Activated T-cell treated with anti-CD3 and anti-CD28 coated beads, Interleukin-2, amount 50 U/mL, for 4 hours (primary cell): ENCODE results near the gene NDST4. TPM values are rescaled to one million over a fixed set of nuclear protein-coding genes. Genes with fewer than 3 reads are reported as not detected.

Experiments
- ATAC-seq, 2 donors: fragments of 200-7000 bp; cut with Tn5 transposase; one replicate each; pipeline ENCODE4 v1.10.0; 2021
- DNase-seq: peaks from one replicate; pipeline ENCODE4 v3.0.0-alpha.2; 2020
- H3K27me3 Mint-ChIP-seq: one replicate; pipeline ENCODE4 v1.8.0; 2021; ENCODE audit warnings: low read depth, mixed read lengths
- H3K36me3 Mint-ChIP-seq: one replicate; pipeline ENCODE4 v1.8.0; 2022; ENCODE audit warnings: mixed read lengths; ENCODE audit not compliant: insufficient read depth
- H3K4me1 Mint-ChIP-seq: one replicate; pipeline ENCODE4 v1.8.0; 2021; ENCODE audit warnings: low read depth, mixed read lengths
- H3K4me3 Mint-ChIP-seq: one replicate; pipeline ENCODE4 v1.8.0; 2021; ENCODE audit warnings: mild to moderate bottlenecking, moderate library complexity, mixed read lengths
- H3K9me3 Mint-ChIP-seq: one replicate; pipeline ENCODE4 v1.8.0; 2021; ENCODE audit warnings: mixed read lengths
- total RNA-seq, 3 donors: library from RNA; stranded (reverse); gene quantifications; one replicate each; pipeline ENCODE4 v1.2.1, GENCODE V29; 2021

NDST4 gene
- total RNA-seq, result not detected

DNA sequence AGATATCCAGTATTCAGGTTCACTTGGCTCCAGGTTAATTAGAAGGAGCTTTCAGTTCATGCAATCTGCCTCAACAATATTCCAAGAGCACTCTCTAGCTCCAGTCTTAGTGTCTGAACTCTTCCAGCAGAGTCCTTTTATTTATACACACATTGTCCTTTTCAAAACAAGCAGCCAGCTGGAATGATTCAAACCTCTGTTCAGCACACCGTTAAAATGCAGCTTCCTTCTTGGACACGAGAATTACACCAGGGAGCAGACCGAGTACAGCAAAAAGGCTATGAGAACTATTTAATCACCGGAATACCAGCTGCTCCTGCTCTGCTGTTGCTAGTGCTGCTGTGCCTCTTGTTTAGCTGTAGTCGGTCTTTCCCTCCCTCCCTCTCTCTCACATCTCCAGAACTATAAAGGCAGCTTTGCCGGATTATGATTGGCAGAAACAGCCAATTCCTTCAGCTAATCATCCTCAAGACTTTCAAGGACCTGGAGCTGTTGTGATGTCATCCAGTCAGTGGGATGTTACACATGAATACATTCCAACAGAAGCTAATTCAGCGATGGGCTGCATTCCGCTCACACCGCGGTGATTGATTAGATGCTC is at the start of gene NDST4:
NDST4 (minus strand) TSS at position 115 of the 601 bp plus-strand sequence. CDS start 36,584 bp downstream, outside the sequence.
- Mint-ChIP-seq H3K4me3 (no peak within 1 kb of the TSS), H3K9me3 (no peaks in the 10 kb centered on the region), H3K4me1 (no peaks in the 10 kb centered on the region), H3K27me3 (no peaks in the 10 kb centered on the region), H3K36me3 (no peaks in the 10 kb centered on the region)
- ATAC-seq, result no peak
- no peak for DNase-seq

DNA sequence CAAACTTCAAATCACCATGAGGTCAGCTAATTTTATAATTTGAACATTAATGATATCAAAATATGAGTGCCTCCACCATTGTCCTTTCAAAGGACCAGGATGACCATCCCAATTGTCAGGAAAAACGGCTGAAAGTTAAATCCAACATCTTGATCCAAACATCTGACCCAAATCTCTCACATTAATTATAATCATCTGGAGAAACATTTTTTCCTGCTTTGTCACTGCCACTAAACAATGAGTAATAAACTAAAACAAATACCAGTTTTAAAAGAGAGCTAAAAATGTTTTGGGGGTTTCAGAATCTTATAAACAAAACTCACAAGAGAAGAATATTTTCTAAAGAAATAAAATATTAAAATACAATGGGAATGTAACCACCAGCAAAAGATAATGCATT is 45.7 kb upstream of the NDST4 start:
- H3K9me3 Mint-ChIP-seq, result peaks cover 3% of the 10 kb centered on the region
- no peak overlapping the region for H3K4me3 Mint-ChIP-seq

DNA sequence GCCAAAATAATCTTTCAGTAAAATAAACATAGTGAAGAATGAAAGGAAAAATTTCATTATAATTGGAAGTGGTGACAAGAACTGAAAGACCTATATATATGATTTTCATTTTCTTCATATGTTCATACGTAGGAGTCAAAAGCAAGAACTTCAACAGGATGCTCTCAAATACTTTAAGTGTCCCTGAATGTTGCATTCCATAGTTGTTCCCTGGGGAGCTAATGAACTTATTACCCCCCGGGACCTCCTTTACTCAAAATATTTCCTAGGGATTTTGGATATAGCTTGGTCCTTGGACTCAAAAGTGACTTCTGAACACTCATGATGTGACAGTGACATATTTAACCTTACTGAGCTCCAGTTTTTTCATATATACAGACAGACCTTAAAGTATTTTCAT is 44.9 kb upstream of the NDST4 start:
- DNase-seq, result no peak
- ATAC-seq, result no peak
- Mint-ChIP-seq H3K4me1 (no peaks in the 10 kb centered on the region), H3K27me3 (no peaks in the 10 kb centered on the region), H3K4me3 (no peak overlapping the region), H3K36me3 (no peaks in the 10 kb centered on the region), H3K9me3 (no peaks in the 10 kb centered on the region)

More for the DNA sequence above, 45.7 kb upstream of the NDST4 start:
- Mint-ChIP-seq H3K4me1 (no peaks in the 10 kb centered on the region), H3K36me3 (no peaks in the 10 kb centered on the region), H3K27me3 (no peaks in the 10 kb centered on the region)
- ATAC-seq (no peak), DNase-seq (no peak)

DNA sequence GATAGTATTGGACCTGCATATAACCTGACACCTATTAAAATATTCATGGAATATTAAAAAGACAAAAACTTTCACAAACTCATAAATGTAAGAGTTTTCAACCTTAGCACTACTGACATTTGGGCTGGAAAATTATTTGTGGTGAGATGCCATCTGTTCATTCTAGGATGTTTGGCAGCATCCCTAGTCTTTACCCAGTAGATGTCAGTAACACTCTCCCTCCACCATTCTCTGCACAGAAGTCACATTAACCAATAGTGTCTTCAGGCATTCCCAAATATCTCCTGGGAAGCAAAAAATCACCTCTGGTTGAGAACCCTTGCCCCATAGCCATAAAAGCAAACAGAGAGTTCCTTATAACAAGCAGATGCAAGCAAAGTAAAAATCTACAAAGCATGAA is 41.4 kb upstream of the NDST4 start:
- no peaks in the 10 kb centered on the region for H3K36me3 Mint-ChIP-seq
- ATAC-seq, result no peak
- DNase-seq, result no peak
- no peaks in the 10 kb centered on the region for H3K4me1 Mint-ChIP-seq
- no peaks in the 10 kb centered on the region for H3K9me3 Mint-ChIP-seq
- no peak overlapping the region for H3K4me3 Mint-ChIP-seq
- H3K27me3 Mint-ChIP-seq, result no peaks in the 10 kb centered on the region

DNA sequence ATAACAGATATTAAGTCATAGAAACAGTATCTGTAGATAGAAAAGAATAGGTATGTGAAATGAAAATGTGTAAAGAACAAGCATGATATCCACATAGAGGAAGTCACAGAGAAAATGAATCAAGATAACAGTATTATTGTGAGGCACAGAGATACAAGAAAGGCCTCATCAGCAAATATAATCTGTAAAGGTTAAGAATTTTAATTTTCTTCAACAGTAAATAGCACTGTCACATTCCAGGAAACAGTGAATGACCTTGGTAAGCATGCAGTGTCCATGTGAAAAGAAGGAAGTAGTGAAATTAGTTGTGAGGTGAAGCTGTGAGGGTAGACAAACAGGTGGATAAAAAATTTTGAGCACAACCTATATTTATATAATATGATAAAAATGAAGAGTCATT is 39.5 kb upstream of the NDST4 start:
- Mint-ChIP-seq H3K36me3 (no peaks in the 10 kb centered on the region), H3K4me1 (no peaks in the 10 kb centered on the region), H3K9me3 (no peaks in the 10 kb centered on the region), H3K4me3 (no peak overlapping the region), H3K27me3 (no peaks in the 10 kb centered on the region)
- ATAC-seq (no peak), DNase-seq (no peak)

DNA sequence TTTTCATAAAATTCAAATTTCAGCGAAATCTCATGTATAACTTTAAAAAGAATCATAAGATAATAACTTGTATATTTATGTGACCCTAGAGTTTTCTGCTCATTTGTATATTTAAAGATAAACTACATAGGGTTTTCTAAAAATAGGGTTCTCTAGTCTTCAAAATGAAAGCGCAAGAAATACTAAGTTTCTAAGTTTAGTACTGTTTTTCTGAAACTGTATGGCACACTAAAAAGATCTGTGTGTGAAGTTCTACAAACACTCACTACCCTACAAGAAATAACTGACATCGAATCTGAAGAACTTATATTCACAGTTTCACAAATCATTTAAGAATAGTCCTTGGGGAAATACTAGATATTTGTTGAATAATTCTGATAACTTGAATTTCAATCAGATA is 38.7 kb upstream of the NDST4 start:
- Mint-ChIP-seq H3K4me1 (no peaks in the 10 kb centered on the region), H3K36me3 (no peaks in the 10 kb centered on the region), H3K4me3 (no peak overlapping the region), H3K27me3 (no peaks in the 10 kb centered on the region), H3K9me3 (no peaks in the 10 kb centered on the region)
- ATAC-seq (no peak), DNase-seq (no peak)

DNA sequence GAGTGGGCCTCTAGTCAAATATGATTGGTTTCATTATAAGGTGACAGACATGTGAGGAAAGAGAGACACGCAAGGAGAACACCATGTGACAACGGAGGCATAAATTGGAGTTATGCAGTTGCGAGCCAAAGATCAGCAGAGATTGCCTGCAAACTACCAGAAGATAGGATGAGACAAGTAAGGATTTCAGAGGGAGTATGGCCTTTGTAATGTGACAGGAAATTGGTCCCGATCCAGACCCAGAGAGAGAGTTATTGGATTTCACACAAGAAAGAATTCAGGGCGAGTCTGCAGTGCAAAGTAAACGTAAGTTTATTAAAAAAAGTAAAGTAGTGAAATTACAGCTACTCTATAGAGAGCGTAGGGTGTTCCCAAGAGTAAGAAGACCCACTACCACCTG is 35.7 kb upstream of the NDST4 start:
- Mint-ChIP-seq H3K4me1 (no peaks in the 10 kb centered on the region), H3K4me3 (no peak overlapping the region), H3K36me3 (no peaks in the 10 kb centered on the region), H3K27me3 (no peaks in the 10 kb centered on the region), H3K9me3 (no peaks in the 10 kb centered on the region)
- DNase-seq (no peak), ATAC-seq (no peak)

DNA sequence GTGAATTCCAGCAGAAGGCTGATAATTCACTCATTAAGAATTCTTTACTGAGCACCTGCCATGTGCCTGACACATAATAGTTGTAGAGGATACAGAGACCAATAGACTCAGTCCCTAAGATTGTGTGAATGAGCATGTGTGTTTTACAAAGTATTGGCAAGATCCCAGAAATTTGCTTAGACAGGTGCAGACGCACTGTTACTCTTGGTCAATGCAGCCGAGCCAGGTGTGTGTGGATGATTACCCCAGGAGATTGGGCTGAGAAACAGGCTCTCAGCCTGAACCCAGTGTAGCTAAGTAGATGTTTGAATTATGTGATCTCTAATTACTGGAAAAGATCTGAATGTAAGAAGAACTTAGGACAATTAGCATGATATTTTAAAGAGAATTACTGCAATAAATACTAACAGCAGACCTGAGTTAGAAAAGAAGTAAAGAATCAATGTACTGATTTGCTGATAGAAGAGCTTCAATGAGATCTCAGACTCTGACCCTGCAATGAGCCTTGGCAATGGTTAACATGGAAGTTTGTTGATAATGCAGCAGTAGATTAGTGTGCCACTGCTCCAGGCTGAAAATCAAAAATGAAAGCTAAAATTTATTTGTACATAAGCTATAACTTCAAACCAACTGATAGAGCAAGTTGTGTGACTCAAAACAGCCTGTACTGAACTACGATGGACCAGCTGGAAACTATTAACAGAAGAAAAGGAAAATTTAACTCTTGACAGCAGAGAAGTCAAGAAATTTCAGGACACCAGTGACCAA is 32.2 kb upstream of the NDST4 start:
- no peaks in the 10 kb centered on the region for H3K9me3 Mint-ChIP-seq
- no peaks in the 10 kb centered on the region for H3K36me3 Mint-ChIP-seq
- H3K4me1 Mint-ChIP-seq, result no peaks in the 10 kb centered on the region
- ATAC-seq, result no peak
- H3K27me3 Mint-ChIP-seq, result no peaks in the 10 kb centered on the region
- H3K4me3 Mint-ChIP-seq, result no peak overlapping the region
- no peak for DNase-seq

DNA sequence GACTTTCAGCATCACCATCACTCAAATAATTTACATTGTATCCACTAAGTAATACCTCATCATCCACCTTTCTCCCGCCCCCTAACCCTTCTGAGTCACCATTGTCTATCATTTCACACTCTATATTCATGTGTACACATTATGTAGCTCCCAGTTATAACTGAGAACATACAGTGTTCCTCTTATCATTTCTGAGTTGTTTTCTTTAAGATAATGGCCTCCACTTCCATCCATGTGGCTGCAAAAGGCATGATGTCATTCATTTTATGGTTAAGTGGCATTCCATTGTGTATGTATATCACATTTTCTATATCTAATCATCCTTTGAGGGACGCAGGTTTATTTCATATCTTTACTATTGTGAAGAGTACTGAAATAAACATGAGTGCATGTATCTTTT is 14.6 kb upstream of the NDST4 start:
- H3K36me3 Mint-ChIP-seq, result no peaks in the 10 kb centered on the region
- H3K9me3 Mint-ChIP-seq, result no peaks in the 10 kb centered on the region

DNA sequence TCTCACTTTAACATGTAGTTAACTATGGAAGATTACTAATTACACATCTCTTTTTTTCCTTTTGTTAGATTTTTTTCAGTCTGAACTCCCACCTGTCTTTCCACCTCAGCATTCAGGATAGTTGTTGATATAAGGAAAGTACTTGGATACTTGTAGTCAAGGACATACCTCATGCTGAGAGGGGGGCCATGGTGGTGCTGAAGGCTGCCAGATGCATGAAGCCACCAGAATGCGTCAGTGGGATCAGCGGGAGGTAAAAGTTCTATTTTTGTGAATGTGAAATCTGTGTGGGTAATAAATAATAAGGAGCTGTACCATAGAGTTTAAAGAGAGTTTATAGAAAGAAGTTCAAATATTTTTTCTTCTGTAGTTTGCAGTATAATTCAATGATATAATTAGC is 13.1 kb upstream of the NDST4 start:
- ATAC-seq, result no peak

More for the DNA sequence above, 14.6 kb upstream of the NDST4 start:
- DNase-seq, result no peak
- ATAC-seq, result no peak
- no peaks in the 10 kb centered on the region for H3K27me3 Mint-ChIP-seq
- no peak overlapping the region for H3K4me3 Mint-ChIP-seq
- no peaks in the 10 kb centered on the region for H3K4me1 Mint-ChIP-seq

DNA sequence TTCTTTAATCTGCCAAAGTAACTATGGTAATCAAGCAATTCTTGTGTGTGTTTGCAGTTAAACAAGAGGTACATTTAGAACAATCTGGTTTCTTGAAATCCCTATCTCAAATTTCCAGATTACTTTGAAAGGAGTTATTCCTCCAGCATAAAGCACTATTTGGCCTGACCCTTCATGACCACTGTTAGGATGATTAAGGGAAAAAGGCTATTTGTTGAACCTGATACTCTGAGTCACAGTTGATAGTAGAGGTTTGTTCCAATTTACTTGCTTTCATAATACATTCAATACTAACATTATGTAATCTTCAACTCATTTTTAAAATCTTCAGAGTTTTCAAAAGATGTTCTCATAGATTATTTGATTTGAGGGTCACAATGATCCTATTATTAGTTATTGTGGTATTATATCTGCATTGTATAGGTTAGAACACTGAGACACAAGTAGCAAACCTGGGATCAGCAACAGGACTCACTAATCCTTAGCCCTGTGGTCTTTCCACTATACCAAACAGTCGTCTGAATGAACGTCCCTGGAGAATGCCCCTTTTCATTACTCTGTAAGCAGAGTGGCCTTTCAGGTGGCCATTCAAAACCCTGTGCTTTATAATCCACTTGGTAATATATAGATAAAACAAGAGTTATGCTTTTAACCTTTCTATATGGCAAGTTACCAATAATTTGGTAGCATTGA is 8.1 kb upstream of the NDST4 start:
- Mint-ChIP-seq H3K4me3 (no peak overlapping the region), H3K9me3 (no peaks in the 10 kb centered on the region), H3K4me1 (no peaks in the 10 kb centered on the region), H3K36me3 (no peaks in the 10 kb centered on the region), H3K27me3 (no peaks in the 10 kb centered on the region)
- DNase-seq, result no peak
- no peak for ATAC-seq

More for the DNA sequence above, 13.1 kb upstream of the NDST4 start:
- H3K36me3 Mint-ChIP-seq, result no peaks in the 10 kb centered on the region
- H3K4me1 Mint-ChIP-seq, result no peaks in the 10 kb centered on the region
- H3K27me3 Mint-ChIP-seq, result no peaks in the 10 kb centered on the region
- H3K9me3 Mint-ChIP-seq, result no peaks in the 10 kb centered on the region
- no peak overlapping the region for H3K4me3 Mint-ChIP-seq
- DNase-seq, result no peak

DNA sequence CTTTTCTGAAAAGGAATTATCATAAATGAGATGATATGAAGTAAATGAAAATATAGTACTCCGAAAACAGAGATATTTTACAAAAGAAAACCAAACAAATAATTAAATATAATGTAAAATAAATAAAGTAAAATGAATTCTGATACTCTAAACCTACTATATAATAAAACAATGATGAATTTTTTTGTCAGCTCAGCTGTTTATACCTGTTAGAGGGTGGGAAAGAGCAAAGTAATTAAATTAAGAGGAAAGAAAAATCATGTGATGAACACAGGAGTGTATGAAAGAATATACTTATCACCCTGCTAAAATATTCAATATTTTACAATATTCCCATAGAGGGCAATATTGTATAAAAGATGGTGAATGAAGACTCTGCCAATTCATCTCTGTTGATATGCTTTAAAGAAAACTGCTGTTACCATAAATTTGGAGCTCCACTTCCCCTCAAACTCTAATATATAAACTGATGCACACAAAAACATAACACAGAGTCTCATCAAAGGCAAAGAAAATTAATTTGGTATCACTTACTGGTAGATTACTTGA is 6.5 kb upstream of the NDST4 start:
- Mint-ChIP-seq H3K36me3 (no peaks in the 10 kb centered on the region), H3K4me3 (no peak overlapping the region), H3K9me3 (no peaks in the 10 kb centered on the region), H3K27me3 (no peaks in the 10 kb centered on the region), H3K4me1 (no peaks in the 10 kb centered on the region)
- DNase-seq (no peak), ATAC-seq (no peak)

DNA sequence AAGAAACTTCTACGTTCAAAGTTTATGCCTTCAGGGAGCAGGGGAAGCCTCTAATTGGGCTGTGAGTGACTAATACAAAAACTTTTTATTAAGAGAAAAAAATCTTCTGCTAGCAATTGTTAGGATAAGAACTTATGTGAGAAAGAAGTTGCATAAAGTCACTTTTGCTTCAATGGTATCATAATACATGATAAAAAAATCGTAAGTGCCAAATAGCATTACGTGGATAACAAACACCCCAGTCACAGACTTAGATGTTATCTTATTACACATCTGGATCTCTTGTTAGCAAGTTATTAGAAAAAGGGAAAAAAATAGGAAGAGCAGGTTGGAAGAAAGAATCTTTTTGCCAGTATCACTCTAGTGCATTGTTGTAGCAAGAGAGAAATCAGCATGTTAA is 4.2 kb upstream of the NDST4 start:
- ATAC-seq (no peak), DNase-seq (no peak)
- H3K4me1 Mint-ChIP-seq, result no peaks in the 10 kb centered on the region
- H3K4me3 Mint-ChIP-seq, result no peak overlapping the region
- no peaks in the 10 kb centered on the region for H3K27me3 Mint-ChIP-seq
- H3K9me3 Mint-ChIP-seq, result no peaks in the 10 kb centered on the region
- H3K36me3 Mint-ChIP-seq, result no peaks in the 10 kb centered on the region

DNA sequence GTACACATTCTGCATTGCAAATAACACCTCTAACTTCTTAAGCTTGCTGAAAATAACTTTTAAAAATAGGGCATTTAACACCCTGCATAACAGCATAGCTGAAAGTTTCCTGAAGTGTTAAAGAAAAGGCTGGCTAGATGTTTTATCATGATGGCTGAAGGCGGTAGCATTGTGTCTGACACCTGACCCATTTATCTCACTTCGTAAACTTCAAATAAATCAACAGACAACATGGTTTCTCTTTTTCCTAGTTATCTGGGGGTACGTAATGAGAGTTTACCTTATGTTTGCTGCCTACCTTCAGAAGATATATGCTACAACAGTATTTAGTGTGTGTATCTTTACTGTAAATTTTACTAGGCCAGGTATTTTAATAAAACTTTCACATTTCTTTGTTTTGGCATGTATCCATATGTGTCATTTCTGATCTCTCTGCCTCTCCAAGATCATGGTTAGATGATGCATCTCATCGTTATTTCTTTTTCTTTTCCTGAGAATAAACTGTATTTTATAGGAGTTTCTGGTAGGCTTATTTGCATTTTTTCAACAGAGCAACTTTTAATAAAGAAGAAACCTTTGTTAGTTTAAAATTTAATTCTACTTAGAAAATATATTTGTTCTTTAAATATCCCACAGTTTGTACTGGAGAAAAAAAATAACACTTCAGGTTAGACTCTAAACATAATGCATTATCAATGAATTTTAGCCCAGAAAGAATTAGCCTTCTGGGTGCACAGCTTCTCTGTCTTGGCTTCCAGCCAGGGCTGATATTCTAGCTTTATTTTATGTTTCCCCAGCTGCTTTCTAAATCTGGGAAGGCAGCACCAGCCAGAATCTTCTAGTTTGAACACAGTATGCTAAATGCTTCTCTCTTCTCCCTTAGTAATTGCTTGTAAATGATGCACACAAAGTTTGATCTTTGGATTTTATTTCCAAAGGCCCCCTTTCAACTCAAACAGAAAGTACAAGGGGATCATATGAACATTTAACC is 2.9 kb downstream of the NDST4 start:
- no peak for DNase-seq
- no peaks in the 10 kb centered on the region for H3K36me3 Mint-ChIP-seq
- H3K4me1 Mint-ChIP-seq, result no peaks in the 10 kb centered on the region
- H3K9me3 Mint-ChIP-seq, result no peaks in the 10 kb centered on the region
- no peak overlapping the region for H3K4me3 Mint-ChIP-seq
- no peak for ATAC-seq
- H3K27me3 Mint-ChIP-seq, result no peaks in the 10 kb centered on the region
